ENCODE results near the gene ST8SIA6.

Gene ST8SIA6

GRCh38 chr10:17380888-17381287 lies 73.5 kb downstream of the ST8SIA6 start:
- TF ChIP-seq CREB5 (CRISPR knock-in tag; IDR thresholded peaks at IDR 0.05; ENCODE audit: low read depth) (no peak), CSDC2 (CRISPR knock-in tag; IDR thresholded peaks at IDR 0.05) (no peak), ZFP3 (CRISPR knock-in tag; IDR thresholded peaks at IDR 0.05) (no peak), ZNF8 (CRISPR knock-in tag; IDR thresholded peaks at IDR 0.05) (no peak), ZFP30 (CRISPR knock-in tag; IDR thresholded peaks at IDR 0.05) (no peak), TCF4 (CRISPR knock-in tag; IDR thresholded peaks at IDR 0.05; ENCODE audit: borderline replicate concordance) (no peak), PATZ1 (CRISPR knock-in tag; IDR thresholded peaks at IDR 0.05; ENCODE audit: borderline replicate concordance) (no peak), ZC3H10 (CRISPR knock-in tag; IDR thresholded peaks at IDR 0.05) (no peak), POU6F1 (CRISPR knock-in tag; IDR thresholded peaks at IDR 0.05; ENCODE audit: borderline replicate concordance, low read depth) (no peak), TOX (CRISPR knock-in tag; IDR thresholded peaks at IDR 0.05; ENCODE audit: borderline replicate concordance) (no peak), TSHZ2 (CRISPR knock-in tag; IDR thresholded peaks at IDR 0.05) (no peak), ZNF70 (CRISPR knock-in tag; IDR thresholded peaks at IDR 0.05) (no peak), RARB (CRISPR knock-in tag; IDR thresholded peaks at IDR 0.05) (no peak), ESRRG (CRISPR knock-in tag; IDR thresholded peaks at IDR 0.05) (no peak), ZNF565 (CRISPR knock-in tag; conservative IDR thresholded peaks at IDR 0.05; ENCODE audit: low read depth) (no peak), GLIS3 (CRISPR knock-in tag; IDR thresholded peaks at IDR 0.05) (no peak), ARNTL (CRISPR knock-in tag; IDR thresholded peaks at IDR 0.05; ENCODE audit: borderline replicate concordance, low read depth) (no peak), OSR1 (CRISPR knock-in tag; IDR thresholded peaks at IDR 0.05) (no peak), BACH2 (CRISPR knock-in tag; IDR thresholded peaks at IDR 0.05; ENCODE audit: borderline replicate concordance) (no peak)
- ATAC-seq, result no peak

GRCh38 chr10:17380016-17380415 lies 74.4 kb downstream of the ST8SIA6 start:
- no peak for ATAC-seq
- TF ChIP-seq CREB5 (CRISPR knock-in tag; IDR thresholded peaks at IDR 0.05; ENCODE audit: low read depth) (no peak), ISL1 (CRISPR knock-in tag; IDR thresholded peaks at IDR 0.05) (no peak), POU6F1 (CRISPR knock-in tag; IDR thresholded peaks at IDR 0.05; ENCODE audit: borderline replicate concordance, low read depth) (no peak), CSDC2 (CRISPR knock-in tag; IDR thresholded peaks at IDR 0.05) (no peak), ZNF8 (CRISPR knock-in tag; IDR thresholded peaks at IDR 0.05) (no peak), ZNF70 (CRISPR knock-in tag; IDR thresholded peaks at IDR 0.05) (no peak), ESRRG (CRISPR knock-in tag; IDR thresholded peaks at IDR 0.05) (no peak), ZC3H10 (CRISPR knock-in tag; IDR thresholded peaks at IDR 0.05) (no peak), GLIS3 (CRISPR knock-in tag; IDR thresholded peaks at IDR 0.05) (no peak), ARNTL (CRISPR knock-in tag; IDR thresholded peaks at IDR 0.05; ENCODE audit: borderline replicate concordance, low read depth) (no peak), PATZ1 (CRISPR knock-in tag; IDR thresholded peaks at IDR 0.05; ENCODE audit: borderline replicate concordance) (no peak), TOX (CRISPR knock-in tag; IDR thresholded peaks at IDR 0.05; ENCODE audit: borderline replicate concordance) (no peak), SNAI2 (CRISPR knock-in tag; IDR thresholded peaks at IDR 0.05) (no peak)
